ENCODE data around the gene USP20.

Gene USP20

GRCh38 chr9:129929496-129930125 is 94.4 kb downstream of the USP20 start:
- TF ChIP-seq CTCF (IDR thresholded peaks at IDR 0.05; ENCODE audit: low read depth, low read length), result no peak
- no peak overlapping the region for H3K4me3 ChIP-seq (ENCODE audit: low read depth, low read length)

DNA sequence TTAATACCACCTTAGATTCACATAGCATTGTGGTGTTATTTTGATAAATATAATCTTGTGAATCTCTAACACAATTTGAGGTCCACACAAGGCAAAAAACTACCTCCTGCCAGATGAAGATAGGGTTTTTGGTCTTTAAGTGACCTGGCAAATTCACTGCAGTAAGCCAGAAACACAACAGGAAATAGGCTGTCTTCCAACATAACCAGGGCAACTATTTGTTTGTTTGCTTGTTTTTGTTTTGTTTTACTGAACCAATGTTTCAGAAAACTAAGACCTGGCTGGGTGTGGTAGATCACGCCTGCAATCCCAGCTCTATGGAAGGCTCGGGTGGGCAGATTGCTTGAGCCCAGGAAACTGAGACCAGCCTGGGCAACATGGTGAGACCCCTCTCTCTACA is 95.5 kb downstream of the USP20 start:
- no peak overlapping the region for H3K4me3 ChIP-seq (ENCODE audit: low read depth, low read length)
- TF ChIP-seq CTCF (IDR thresholded peaks at IDR 0.05; ENCODE audit: low read depth, low read length), result no peak
